ENCODE measurements around the gene C7orf57. TPM values are rescaled to one million over a fixed set of nuclear protein-coding genes. Genes with fewer than 3 reads are reported as not detected.

The C7orf57 gene
- total and polyA plus RNA-seq, 2 donors (not counting 3 experiments of a cell fraction or from before 2014, with no cell fraction given), result not detected

DNA sequence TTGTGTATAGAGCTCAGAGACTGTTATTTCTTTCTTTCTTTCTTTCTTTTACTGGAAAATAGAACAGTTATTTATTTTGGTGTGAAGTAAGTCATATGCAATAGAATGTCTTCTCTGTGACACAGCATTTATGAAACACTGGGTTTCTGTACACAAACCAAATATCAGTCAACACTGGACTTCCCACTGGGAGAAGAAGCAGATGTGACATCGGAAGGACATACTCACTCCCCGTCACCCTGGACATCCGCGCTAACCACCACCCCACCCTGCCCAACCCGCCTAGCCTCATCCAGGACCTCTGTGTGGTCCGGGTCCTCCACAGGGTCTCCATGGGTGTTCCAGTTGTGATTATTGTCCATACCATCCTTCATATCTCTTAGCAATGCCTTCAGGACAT, 28.5 kb upstream of the C7orf57 start:
- no peak for FAIRE-seq
- no TSS peak for BruUV-seq (replicated peaks)
- intact Hi-C loops (cut with micrococcal nuclease) (no loop called here), dilution Hi-C loops (cut with MboI; ENCODE audit: extremely low pct_ligation_motif_present, low sequenced_read_pairs) (no loop called here)
- Histone ChIP-seq H3K9me1 (replicated peaks; ENCODE audit: control insufficient read depth, extremely low read depth, insufficient read depth, low read length) (no peaks in the 10 kb centered on the region), H3K4me3 (replicated peaks in 1 of 3; ENCODE audit: insufficient read depth in 1 of 3, low read depth in 1 of 3, low read length in 3 of 3) (no peak overlapping the region), H3K27ac (ENCODE audit: insufficient read depth, low read depth, low read length) (no peak overlapping the region), H2AFZ (ENCODE audit: low read depth, low read length) (no peak overlapping the region), H3K36me3 (ENCODE audit: control insufficient read depth in 2 of 2, extremely low read depth in 1 of 2, insufficient read depth in 2 of 2, low read length in 2 of 2) (no peaks in the 10 kb centered on the region), H3K4me1 (ENCODE audit: control insufficient read depth, extremely low read depth, insufficient read depth, low read length) (no peaks in the 10 kb centered on the region), H3K79me2 (ENCODE audit: control insufficient read depth, insufficient read depth, low read length) (no peaks in the 10 kb centered on the region), H3K4me2 (ENCODE audit: insufficient read depth, low read length) (no peak overlapping the region), H3K27me3 (ENCODE audit: control insufficient read depth in 2 of 2, insufficient read depth in 2 of 2, low read length in 2 of 2) (peaks cover 4 to 10% of the 10 kb centered on the region in 2 experiments), H4K20me1 (replicated peaks; ENCODE audit: control insufficient read depth, extremely low read depth, insufficient read depth, low read length) (no peaks in the 10 kb centered on the region), H3K9ac (replicated peaks; ENCODE audit: extremely low read depth, insufficient read depth, low read length) (no peak overlapping the region), H3K9me3 (replicated peaks; ENCODE audit: control insufficient read depth, insufficient read depth, low read length) (no peaks in the 10 kb centered on the region)
- POLR2A ChIA-PET, result no interaction called here
- DNase-seq (ENCODE audit: low read depth, low spot score), result no peak
- CTCF ChIA-PET, result no interaction called here
- no peak for TF ChIP-seq EZH2 (IDR thresholded peaks at IDR 0.05; ENCODE audit: borderline replicate concordance, low read depth, low read length, severe bottlenecking)
- no peak for TF ChIP-seq JUN (IDR thresholded peaks at IDR 0.05; ENCODE audit: borderline replicate concordance, insufficient read depth, insufficient read length, low read depth)
- TF ChIP-seq MYC (IDR thresholded peaks at IDR 0.05; ENCODE audit: low read depth, low read length), result no peak
- TF ChIP-seq, protein P1, sequence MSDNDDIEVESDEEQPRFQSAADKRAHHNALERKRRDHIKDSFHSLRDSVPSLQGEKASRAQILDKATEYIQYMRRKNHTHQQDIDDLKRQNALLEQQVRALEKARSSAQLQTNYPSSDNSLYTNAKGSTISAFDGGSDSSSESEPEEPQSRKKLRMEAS (IDR thresholded peaks at IDR 0.05; ENCODE audit: insufficient read depth, insufficient read length), result no peak
- TF ChIP-seq FOS (IDR thresholded peaks at IDR 0.05; ENCODE audit: borderline replicate concordance, insufficient read depth, low read length), result no peak
- TF ChIP-seq GATA2 (IDR thresholded peaks at IDR 0.05; ENCODE audit: insufficient read depth, insufficient read length, low read depth, low read length), result no peak
- TF ChIP-seq POLR2A (IDR thresholded peaks at IDR 0.05; ENCODE audit: low read depth, low read length), result no peak
- TF ChIP-seq, protein P2, sequence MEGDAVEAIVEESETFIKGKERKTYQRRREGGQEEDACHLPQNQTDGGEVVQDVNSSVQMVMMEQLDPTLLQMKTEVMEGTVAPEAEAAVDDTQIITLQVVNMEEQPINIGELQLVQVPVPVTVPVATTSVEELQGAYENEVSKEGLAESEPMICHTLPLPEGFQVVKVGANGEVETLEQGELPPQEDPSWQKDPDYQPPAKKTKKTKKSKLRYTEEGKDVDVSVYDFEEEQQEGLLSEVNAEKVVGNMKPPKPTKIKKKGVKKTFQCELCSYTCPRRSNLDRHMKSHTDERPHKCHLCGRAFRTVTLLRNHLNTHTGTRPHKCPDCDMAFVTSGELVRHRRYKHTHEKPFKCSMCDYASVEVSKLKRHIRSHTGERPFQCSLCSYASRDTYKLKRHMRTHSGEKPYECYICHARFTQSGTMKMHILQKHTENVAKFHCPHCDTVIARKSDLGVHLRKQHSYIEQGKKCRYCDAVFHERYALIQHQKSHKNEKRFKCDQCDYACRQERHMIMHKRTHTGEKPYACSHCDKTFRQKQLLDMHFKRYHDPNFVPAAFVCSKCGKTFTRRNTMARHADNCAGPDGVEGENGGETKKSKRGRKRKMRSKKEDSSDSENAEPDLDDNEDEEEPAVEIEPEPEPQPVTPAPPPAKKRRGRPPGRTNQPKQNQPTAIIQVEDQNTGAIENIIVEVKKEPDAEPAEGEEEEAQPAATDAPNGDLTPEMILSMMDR (IDR thresholded peaks at IDR 0.05; ENCODE audit: extremely low read depth in 1 of 2, insufficient read depth in 1 of 2, low read depth in 1 of 2, low read length in 2 of 2), result no peak
- no peak for TF ChIP-seq POLR2AphosphoS5 (IDR thresholded peaks at IDR 0.05; ENCODE audit: insufficient read depth, low read depth, low read length)
